OCI-LY1 (cell line): ENCODE data around the gene LSM10.
A peak's percentile ranks its signal among the peaks of the same experiment; 100 is the strongest.

Source experiments
- H2AFZ ChIP-seq: fragments of 200-600 bp; sonication (generic), shearing (Covaris generic); 2 replicates; pipeline ENCODE4 v1.6.0; 2014; ENCODE audit warnings: antibody characterized with exemption, mild to moderate bottlenecking, low read length
- H3F3A ChIP-seq: fragments of 200-600 bp; sonication (generic), shearing (Covaris generic); 2 replicates; pipeline ENCODE4 v1.6.0; 2014; ENCODE audit warnings: mild to moderate bottlenecking, antibody characterized with exemption, low read length, moderate library complexity; ENCODE audit not compliant: insufficient read depth
- H3K27ac ChIP-seq: fragments of 200-600 bp; sonication (generic); 2 replicates; pipeline ENCODE4 v1.5.1; 2014; ENCODE audit warnings: low read length, mixed run types, mild to moderate bottlenecking, low read depth; ENCODE audit not compliant: poor library complexity, severe bottlenecking
- H3K27me3 ChIP-seq: fragments of 200-600 bp; sonication (generic); 2 replicates; pipeline ENCODE4 v1.6.0; 2014; ENCODE audit warnings: antibody characterized with exemption, mild to moderate bottlenecking, low read length, moderate library complexity; ENCODE audit not compliant: insufficient read depth
- H3K36me3 ChIP-seq: fragments of 200-600 bp; sonication (generic); 2 replicates; pipeline ENCODE4 v1.6.1; 2014; ENCODE audit warnings: mild to moderate bottlenecking, antibody characterized with exemption, low read length, moderate library complexity, mixed read lengths; ENCODE audit not compliant: insufficient read depth
- H3K4me1 ChIP-seq: fragments of 200-600 bp; sonication (generic); 2 replicates; pipeline ENCODE4 v1.5.1; 2014; ENCODE audit warnings: mild to moderate bottlenecking, low read length, moderate library complexity; ENCODE audit not compliant: insufficient read depth, severe bottlenecking
- H3K4me2 ChIP-seq: fragments of 200-600 bp; sonication (generic), shearing (Covaris generic); 2 replicates; pipeline ENCODE4 v1.6.1; 2014; ENCODE audit warnings: low read length
- H3K4me3 ChIP-seq: fragments of 200-600 bp; sonication (generic); 2 replicates; pipeline ENCODE4 v1.5.1; 2014; ENCODE audit warnings: low read length, low read depth, mild to moderate bottlenecking, mixed read lengths; ENCODE audit not compliant: poor library complexity, severe bottlenecking
- H3K79me2 ChIP-seq: fragments of 200-600 bp; shearing (Covaris generic); 2 replicates; pipeline ENCODE4 v1.6.1; 2016; ENCODE audit warnings: mixed run types, low read length, mixed read lengths; ENCODE audit not compliant: insufficient read depth
- H3K9ac ChIP-seq: fragments of 200-600 bp; sonication (generic), shearing (Covaris generic); 2 replicates; pipeline ENCODE4 v1.6.1; 2014; ENCODE audit warnings: mild to moderate bottlenecking, low read length, mixed read lengths
- H3K9me2 ChIP-seq: fragments of 200-600 bp; sonication (generic), shearing (Covaris generic); 2 replicates; pipeline ENCODE4 v1.6.1; 2014; ENCODE audit warnings: low read depth, mild to moderate bottlenecking, low read length, mixed read lengths
- H3K9me3 ChIP-seq: fragments of 200-600 bp; shearing (Covaris generic); 2 replicates; pipeline ENCODE4 v1.6.1; 2014; ENCODE audit warnings: low read length, mixed read lengths
- H4K20me1 ChIP-seq: fragments of 200-600 bp; sonication (generic), shearing (Covaris generic); 2 replicates; pipeline ENCODE4 v1.6.0; 2016; ENCODE audit warnings: mild to moderate bottlenecking, low read length; ENCODE audit not compliant: insufficient read depth
- EZH2 ChIP-seq: fragments of 200-600 bp; sonication (generic), shearing (Covaris generic); IDR thresholded peaks from 2 replicates; pipeline ENCODE4 v1.8.0; 2017; ENCODE audit warnings: borderline replicate concordance, mixed run types, mild to moderate bottlenecking, antibody characterized with exemption, low read length, moderate library complexity, mixed read lengths
- TF ChIP-seq, protein P1 (sequence below): fragments of 200-600 bp; sonication (generic), shearing (Covaris generic); IDR thresholded peaks from 2 replicates; pipeline ENCODE4 v1.5.1; 2017; ENCODE audit warnings: mild to moderate bottlenecking, antibody characterized with exemption, low read length, moderate library complexity, mixed read lengths

LSM10 gene

DNA sequence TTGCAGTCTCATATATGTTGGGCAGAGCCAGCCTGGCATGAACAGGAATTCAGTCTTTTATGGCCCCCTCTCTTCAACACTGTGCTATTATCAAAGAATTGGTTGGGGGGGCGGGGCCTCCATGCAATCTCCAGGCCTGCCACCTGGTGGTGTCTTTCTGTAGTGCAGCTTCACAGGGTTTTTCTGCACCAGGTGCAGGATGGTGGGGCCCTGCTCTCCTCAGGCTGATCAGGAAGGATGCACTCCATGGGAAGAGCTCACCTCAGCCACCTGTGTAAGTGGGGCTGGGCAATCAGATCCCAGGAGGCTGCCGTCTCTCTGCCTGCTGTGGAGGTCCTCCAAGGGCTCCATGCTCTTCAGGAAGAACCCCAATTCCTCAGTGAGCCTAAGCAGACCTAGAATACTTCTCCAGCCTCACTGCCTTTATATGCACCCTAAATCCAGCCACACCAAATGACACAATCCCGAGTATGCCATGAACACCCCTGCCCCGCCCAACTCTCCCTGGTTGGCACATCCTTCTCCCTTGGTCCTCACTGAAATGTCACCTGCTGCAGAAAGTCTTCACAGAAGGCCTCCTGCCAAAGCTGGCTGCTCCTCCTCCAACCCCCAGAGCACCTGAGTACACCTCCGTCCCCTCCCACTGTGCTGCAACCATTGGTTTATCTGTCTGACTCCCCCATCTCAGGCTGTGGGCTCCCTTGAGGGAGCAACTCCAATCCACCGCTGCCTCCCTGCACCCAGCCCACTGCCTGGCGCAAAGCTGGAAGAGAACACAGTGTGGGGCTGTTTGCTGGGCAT lies 28.4 kb downstream of the LSM10 start:
- H3K9ac ChIP-seq, result no peak overlapping the region
- no peak overlapping the region for H3K4me2 ChIP-seq
- H3K4me3 ChIP-seq, result no peak overlapping the region
- no peaks in the 10 kb centered on the region for H4K20me1 ChIP-seq
- H3K4me1 ChIP-seq, result peaks cover 52% of the 10 kb centered on the region
- 0 out of 2 replicates have a peak, but pooled peaks cover 7% of the 10 kb centered on the region for H3F3A ChIP-seq
- H2AFZ ChIP-seq, result no peak overlapping the region
- H3K79me2 ChIP-seq, result peaks cover 12% of the 10 kb centered on the region
- peak overlapping the region; percentile 87 for H3K27ac ChIP-seq
- no peaks in the 10 kb centered on the region for H3K9me2 ChIP-seq
- no peaks in the 10 kb centered on the region for H3K27me3 ChIP-seq
- TF ChIP-seq EZH2, result no peak
- TF ChIP-seq, protein P1, sequence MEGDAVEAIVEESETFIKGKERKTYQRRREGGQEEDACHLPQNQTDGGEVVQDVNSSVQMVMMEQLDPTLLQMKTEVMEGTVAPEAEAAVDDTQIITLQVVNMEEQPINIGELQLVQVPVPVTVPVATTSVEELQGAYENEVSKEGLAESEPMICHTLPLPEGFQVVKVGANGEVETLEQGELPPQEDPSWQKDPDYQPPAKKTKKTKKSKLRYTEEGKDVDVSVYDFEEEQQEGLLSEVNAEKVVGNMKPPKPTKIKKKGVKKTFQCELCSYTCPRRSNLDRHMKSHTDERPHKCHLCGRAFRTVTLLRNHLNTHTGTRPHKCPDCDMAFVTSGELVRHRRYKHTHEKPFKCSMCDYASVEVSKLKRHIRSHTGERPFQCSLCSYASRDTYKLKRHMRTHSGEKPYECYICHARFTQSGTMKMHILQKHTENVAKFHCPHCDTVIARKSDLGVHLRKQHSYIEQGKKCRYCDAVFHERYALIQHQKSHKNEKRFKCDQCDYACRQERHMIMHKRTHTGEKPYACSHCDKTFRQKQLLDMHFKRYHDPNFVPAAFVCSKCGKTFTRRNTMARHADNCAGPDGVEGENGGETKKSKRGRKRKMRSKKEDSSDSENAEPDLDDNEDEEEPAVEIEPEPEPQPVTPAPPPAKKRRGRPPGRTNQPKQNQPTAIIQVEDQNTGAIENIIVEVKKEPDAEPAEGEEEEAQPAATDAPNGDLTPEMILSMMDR, result peak; percentile 90
- H3K9me3 ChIP-seq, result no peaks in the 10 kb centered on the region
- peaks cover 36% of the 10 kb centered on the region; the same call in 1 of the 2 replicates for H3K36me3 ChIP-seq

DNA sequence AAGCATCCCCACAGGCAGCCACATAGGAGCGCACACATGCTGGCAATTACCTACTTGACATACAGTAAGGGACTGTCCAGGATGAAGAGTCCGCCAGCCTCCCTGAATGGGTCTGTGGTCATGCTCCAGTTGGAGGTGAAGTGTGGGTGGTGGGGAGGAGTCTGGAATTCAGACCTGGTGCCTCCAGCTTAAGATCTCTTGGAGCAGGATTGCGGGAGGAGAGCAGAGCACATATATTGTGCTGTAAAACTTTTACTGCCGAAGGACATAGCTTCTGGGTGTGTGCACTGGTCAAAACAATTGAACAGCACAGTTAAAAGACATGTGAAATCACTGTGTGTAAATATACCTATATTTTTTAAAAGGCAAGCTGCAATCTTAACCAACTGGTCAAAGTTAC lies 29.9 kb downstream of the LSM10 start:
- Histone ChIP-seq H3K36me3 (peaks cover 43% of the 10 kb centered on the region; the same call in 1 of the 2 replicates), H4K20me1 (no peaks in the 10 kb centered on the region), H3F3A (0 out of 2 replicates have a peak, but pooled peaks cover 7% of the 10 kb centered on the region), H3K9ac (no peak overlapping the region), H3K4me2 (no peak overlapping the region), H2AFZ (no peak overlapping the region), H3K79me2 (peaks cover 12% of the 10 kb centered on the region), H3K9me2 (no peaks in the 10 kb centered on the region), H3K4me3 (no peak overlapping the region), H3K27ac (no peak overlapping the region), H3K4me1 (peaks cover 38% of the 10 kb centered on the region), H3K9me3 (no peaks in the 10 kb centered on the region), H3K27me3 (no peaks in the 10 kb centered on the region)
- TF ChIP-seq EZH2, result no peak
- TF ChIP-seq, protein P1, result no peak

DNA sequence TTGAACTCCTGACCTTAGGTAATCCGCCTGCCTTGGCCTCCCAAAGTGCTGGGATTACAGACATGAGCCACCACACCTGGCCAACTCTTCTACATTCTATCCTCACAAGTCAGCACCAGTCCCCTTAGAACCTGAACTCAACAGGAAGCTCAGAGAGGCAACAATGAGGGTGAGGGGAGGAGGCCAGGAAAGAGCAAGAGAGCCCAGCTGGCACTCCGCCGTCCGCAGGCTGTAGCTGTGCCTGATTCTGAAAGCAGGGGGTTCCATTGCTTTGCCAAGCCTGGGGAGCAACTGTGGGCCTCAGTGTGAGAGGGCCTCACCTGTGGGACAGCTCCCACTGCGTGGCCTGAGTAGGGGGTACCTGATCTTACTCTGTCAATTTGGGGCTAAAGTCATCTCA lies 30.6 kb downstream of the LSM10 start:
- TF ChIP-seq EZH2, result no peak
- no peaks in the 10 kb centered on the region for H4K20me1 ChIP-seq
- peaks cover 50% of the 10 kb centered on the region; the same call in 1 of the 2 replicates for H3K36me3 ChIP-seq
- H3K4me3 ChIP-seq, result no peak overlapping the region
- peaks cover 12% of the 10 kb centered on the region for H3K79me2 ChIP-seq
- H2AFZ ChIP-seq, result no peak overlapping the region
- no peak overlapping the region for H3K4me2 ChIP-seq
- H3K27ac ChIP-seq, result no peak overlapping the region
- H3K9me3 ChIP-seq, result no peaks in the 10 kb centered on the region
- 0 out of 2 replicates have a peak, but pooled peaks cover 7% of the 10 kb centered on the region for H3F3A ChIP-seq
- H3K9ac ChIP-seq, result no peak overlapping the region
- no peaks in the 10 kb centered on the region for H3K9me2 ChIP-seq
- no peaks in the 10 kb centered on the region for H3K27me3 ChIP-seq
- H3K4me1 ChIP-seq, result peaks cover 31% of the 10 kb centered on the region
